GM12878 (cell line): Measurements from ENCODE around the gene CTNNA2.

ENCODE experiments used
- CTCF ChIP-seq, 3 experiments: IDR thresholded peaks in 2 of 3; conservative IDR thresholded peaks in 1 of 3; 2 replicates each; pipeline ENCODE4 v1.5.1; 2011; ENCODE audit warnings: low read depth in 3 of 3, low read length in 3 of 3, mild to moderate bottlenecking in 3 of 3, control low read depth in 2 of 3, moderate library complexity in 2 of 3, inconsistent platforms in 1 of 3, mixed read lengths in 1 of 3; ENCODE audit not compliant: control insufficient read depth in 2 of 3, insufficient read depth in 1 of 3; ENCODE audit errors: extremely low read depth in 1 of 3
- EZH2 ChIP-seq: IDR thresholded peaks from 2 replicates; pipeline ENCODE4 v1.6.1; 2012; ENCODE audit warnings: low read depth, mild to moderate bottlenecking, control low read depth, inconsistent platforms, low read length, borderline replicate concordance; ENCODE audit not compliant: control insufficient read depth
- MLLT1 ChIP-seq: fragments of 450-650 bp; IDR thresholded peaks from 2 replicates; pipeline ENCODE4 v1.6.1; 2016; ENCODE audit warnings: mild to moderate bottlenecking

DNA sequence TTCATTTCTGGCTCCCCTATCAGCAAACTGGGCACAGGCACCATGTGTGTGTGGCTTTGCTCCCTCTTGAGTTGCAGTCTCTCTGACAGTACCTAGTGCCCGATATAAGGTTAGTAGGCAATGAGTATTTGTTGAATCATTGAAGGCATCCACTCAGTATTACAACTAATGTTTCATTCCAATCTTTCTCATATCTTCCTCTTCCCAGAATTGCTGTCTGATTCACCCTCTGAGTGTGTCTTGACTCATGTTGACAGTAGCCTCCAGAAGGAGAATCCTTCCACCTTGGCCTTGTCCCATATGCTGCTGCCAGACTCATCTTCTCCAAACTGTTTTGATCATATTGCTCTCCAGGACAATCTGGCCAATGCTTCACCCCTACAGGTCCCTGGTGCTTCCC is 589.2 kb downstream of the CTNNA2 start:
- TF ChIP-seq EZH2 (no peak), MLLT1 (no peak), CTCF (IDR thresholded peaks at IDR 0.05 in 2 of 3, conservative IDR thresholded peaks at IDR 0.05 in 1 of 3; ENCODE audit: control insufficient read depth in 2 of 3, extremely low read depth in 1 of 3, insufficient read depth in 1 of 3, low read depth in 3 of 3, low read length in 3 of 3) (no peak)
